Measurements from ENCODE around the gene RGPD3. TPM values are rescaled to one million over a fixed set of nuclear protein-coding genes. Genes with fewer than 3 reads are reported as not detected.

Gene RGPD3
- total RNA-seq, 1 experiment from 2014 or later: 0.07 TPM

DNA sequence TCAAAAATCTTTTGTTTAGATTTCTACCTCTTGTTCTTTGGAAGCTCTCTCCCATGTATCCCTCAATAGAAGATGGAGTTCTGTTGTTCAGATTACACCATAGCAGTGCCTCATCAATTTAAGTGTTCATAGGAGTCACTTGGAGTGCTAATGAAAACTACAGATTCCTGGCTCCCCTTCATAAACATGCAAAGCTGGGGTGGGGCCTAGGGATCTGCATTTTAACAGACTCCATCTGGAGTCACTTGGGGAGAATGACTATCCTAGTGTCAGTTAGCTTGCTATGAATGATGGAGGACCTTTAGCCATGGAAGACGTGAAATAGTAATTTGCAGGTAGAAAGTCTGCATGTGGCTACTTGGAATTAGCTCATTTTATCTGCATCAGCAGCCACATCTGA, 105.4 kb downstream of the RGPD3 start:
- no peak overlapping the region for H3K27ac Mint-ChIP-seq
- POLR2A ChIA-PET: no interaction called here
- ATAC-seq: no peak

DNA sequence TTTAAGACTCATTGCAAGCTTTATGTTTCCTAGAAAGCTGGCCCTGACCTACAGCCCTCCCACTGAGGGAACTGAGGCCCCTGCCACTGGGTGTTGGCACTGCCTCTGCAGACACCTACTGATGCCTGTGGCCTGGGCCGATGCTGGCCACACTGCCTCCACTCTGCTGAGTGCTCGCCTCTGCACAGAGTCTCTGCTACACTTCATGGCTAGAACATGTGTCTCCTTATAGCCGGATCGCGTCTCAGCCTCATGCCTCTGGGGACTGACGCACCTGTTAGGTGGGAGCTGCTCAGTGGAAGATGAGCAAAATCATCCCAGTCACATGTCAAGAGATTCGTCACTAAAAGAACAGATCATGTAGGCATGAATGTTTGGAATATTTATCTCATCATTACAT, 108.7 kb downstream of the RGPD3 start:
- ChIA-PET POLR2A (no interaction called here), CTCF (no interaction called here)
- Mint-ChIP-seq H3K27ac (no peak overlapping the region), H3K4me1 (peaks cover 22% of the 10 kb centered on the region), H3K36me3 (no peaks in the 10 kb centered on the region), H3K27me3 (ENCODE audit: low read depth) (no peaks in the 10 kb centered on the region), H3K4me3 (no peak overlapping the region), H3K9me3 (no peaks in the 10 kb centered on the region)
- DNase-seq (ENCODE audit: low spot score): no peak
- no peak for ATAC-seq
- TF ChIP-seq, protein P1, sequence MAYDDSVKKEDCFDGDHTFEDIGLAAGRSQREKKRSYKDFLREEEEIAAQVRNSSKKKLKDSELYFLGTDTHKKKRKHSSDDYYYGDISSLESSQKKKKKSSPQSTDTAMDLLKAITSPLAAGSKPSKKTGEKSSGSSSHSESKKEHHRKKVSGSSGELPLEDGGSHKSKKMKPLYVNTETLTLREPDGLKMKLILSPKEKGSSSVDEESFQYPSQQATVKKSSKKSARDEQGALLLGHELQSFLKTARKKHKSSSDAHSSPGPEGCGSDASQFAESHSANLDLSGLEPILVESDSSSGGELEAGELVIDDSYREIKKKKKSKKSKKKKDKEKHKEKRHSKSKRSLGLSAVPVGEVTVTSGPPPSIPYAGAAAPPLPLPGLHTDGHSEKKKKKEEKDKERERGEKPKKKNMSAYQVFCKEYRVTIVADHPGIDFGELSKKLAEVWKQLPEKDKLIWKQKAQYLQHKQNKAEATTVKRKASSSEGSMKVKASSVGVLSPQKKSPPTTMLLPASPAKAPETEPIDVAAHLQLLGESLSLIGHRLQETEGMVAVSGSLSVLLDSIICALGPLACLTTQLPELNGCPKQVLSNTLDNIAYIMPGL (CRISPR knock-in tag; IDR thresholded peaks at IDR 0.05): no peak
- TF ChIP-seq SP1 (CRISPR knock-in tag; conservative IDR thresholded peaks at IDR 0.05) (no peak), ZBTB43 (CRISPR knock-in tag; IDR thresholded peaks at IDR 0.05) (no peak), PRRX2 (CRISPR knock-in tag; IDR thresholded peaks at IDR 0.05) (no peak)
- TF ChIP-seq, protein P2, sequence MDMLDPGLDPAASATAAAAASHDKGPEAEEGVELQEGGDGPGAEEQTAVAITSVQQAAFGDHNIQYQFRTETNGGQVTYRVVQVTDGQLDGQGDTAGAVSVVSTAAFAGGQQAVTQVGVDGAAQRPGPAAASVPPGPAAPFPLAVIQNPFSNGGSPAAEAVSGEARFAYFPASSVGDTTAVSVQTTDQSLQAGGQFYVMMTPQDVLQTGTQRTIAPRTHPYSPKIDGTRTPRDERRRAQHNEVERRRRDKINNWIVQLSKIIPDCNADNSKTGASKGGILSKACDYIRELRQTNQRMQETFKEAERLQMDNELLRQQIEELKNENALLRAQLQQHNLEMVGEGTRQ (CRISPR knock-in tag; IDR thresholded peaks at IDR 0.05): no peak

More for the DNA sequence above, 105.4 kb downstream of the RGPD3 start:
- TF ChIP-seq ZNF396 (CRISPR knock-in tag; IDR thresholded peaks at IDR 0.05; ENCODE audit: borderline replicate concordance): no peak
- no peak for TF ChIP-seq GTF2I (CRISPR knock-in tag; conservative IDR thresholded peaks at IDR 0.05)
- TF ChIP-seq AR (CRISPR knock-in tag; IDR thresholded peaks at IDR 0.05): no peak
- no peak for TF ChIP-seq IRF2 (CRISPR knock-in tag; IDR thresholded peaks at IDR 0.05; ENCODE audit: borderline replicate concordance, low read depth)
- TF ChIP-seq, protein P3, sequence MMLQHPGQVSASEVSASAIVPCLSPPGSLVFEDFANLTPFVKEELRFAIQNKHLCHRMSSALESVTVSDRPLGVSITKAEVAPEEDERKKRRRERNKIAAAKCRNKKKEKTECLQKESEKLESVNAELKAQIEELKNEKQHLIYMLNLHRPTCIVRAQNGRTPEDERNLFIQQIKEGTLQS (CRISPR knock-in tag; conservative IDR thresholded peaks at IDR 0.05): no peak
- TF ChIP-seq NFE2L1 (CRISPR knock-in tag; IDR thresholded peaks at IDR 0.05): no peak
- TF ChIP-seq SP1 (CRISPR knock-in tag; conservative IDR thresholded peaks at IDR 0.05): no peak
- TF ChIP-seq NR1H2 (CRISPR knock-in tag; IDR thresholded peaks at IDR 0.05): no peak
- no peak for TF ChIP-seq ESRRA (CRISPR knock-in tag; IDR thresholded peaks at IDR 0.05; ENCODE audit: borderline replicate concordance)
- TF ChIP-seq, protein P1 (CRISPR knock-in tag; IDR thresholded peaks at IDR 0.05): no peak
- TF ChIP-seq, protein P4, sequence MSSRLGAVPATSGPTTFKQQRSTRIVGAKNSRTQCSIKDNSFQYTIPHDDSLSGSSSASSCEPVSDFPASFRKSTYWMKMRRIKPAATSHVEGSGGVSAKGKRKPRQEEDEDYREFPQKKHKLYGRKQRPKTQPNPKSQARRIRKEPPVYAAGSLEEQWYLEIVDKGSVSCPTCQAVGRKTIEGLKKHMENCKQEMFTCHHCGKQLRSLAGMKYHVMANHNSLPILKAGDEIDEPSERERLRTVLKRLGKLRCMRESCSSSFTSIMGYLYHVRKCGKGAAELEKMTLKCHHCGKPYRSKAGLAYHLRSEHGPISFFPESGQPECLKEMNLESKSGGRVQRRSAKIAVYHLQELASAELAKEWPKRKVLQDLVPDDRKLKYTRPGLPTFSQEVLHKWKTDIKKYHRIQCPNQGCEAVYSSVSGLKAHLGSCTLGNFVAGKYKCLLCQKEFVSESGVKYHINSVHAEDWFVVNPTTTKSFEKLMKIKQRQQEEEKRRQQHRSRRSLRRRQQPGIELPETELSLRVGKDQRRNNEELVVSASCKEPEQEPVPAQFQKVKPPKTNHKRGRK (CRISPR knock-in tag; IDR thresholded peaks at IDR 0.05; ENCODE audit: borderline replicate concordance): no peak
- TF ChIP-seq, protein P5, sequence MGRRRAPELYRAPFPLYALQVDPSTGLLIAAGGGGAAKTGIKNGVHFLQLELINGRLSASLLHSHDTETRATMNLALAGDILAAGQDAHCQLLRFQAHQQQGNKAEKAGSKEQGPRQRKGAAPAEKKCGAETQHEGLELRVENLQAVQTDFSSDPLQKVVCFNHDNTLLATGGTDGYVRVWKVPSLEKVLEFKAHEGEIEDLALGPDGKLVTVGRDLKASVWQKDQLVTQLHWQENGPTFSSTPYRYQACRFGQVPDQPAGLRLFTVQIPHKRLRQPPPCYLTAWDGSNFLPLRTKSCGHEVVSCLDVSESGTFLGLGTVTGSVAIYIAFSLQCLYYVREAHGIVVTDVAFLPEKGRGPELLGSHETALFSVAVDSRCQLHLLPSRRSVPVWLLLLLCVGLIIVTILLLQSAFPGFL (CRISPR knock-in tag; IDR thresholded peaks at IDR 0.05; ENCODE audit: borderline replicate concordance): no peak
- TF ChIP-seq CREB1 (CRISPR knock-in tag; IDR thresholded peaks at IDR 0.05): no peak
- Mint-ChIP-seq H3K4me1 (peaks cover 16% of the 10 kb centered on the region), H3K36me3 (no peaks in the 10 kb centered on the region), H3K27me3 (ENCODE audit: low read depth) (no peaks in the 10 kb centered on the region), H3K9me3 (0 out of 2 replicates have a peak, but pooled peaks cover 4% of the 10 kb centered on the region), H3K4me3 (no peak overlapping the region)
- CTCF ChIA-PET: no interaction called here
- DNase-seq (ENCODE audit: low spot score): no peak
